Measurements from ENCODE around the gene MEF2D.

MEF2D gene

DNA sequence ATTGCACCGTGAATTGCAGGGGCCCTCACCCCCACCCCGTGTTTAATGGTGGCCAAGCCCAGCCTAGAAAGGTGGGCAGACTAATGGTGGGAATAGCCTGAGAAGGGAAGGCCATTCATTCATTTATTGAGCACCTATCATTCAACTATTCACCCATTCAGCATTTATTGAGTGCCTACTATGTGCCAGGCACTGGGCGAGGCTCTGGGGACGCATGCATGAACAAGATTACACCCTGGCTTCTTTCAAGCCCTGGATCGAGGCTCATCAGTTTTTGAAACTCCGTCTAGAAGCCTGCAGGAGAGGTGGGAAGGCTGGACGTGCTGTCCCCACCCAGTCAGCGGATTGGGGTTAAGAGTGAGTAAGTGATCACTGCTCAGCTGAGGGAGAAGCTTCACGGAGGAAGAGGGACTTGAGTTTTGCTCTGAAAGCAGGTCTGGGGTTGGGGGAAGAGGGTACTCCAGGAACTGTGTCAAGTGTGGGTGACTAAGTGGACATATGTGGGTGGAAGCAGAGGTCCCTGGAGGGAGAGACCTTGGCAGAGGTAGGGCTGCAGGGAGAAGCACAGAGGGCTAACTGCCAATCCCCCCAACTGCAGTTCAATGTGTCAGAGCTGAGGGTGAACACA is 35.6 kb downstream of the MEF2D start:
- no peak for DNase-seq

DNA sequence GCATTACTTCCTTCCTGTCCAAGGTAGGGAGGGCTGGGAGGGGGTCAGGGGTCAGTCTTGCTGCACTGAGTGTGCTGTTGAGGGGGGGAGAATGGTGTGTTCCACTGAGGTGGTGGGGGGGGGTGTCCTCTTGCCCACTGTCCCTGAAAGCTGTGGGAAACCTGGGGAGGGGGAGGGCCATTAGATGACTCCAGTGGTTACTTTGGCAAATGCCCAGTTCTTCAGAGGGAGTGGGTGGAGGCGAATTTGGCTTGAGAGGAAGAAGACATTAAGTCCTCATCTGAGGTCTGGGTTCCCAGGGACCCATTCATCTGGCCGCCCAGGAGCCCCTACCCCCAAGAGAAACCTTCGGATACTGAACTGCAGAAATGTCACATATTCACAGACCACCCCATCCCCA is 36.2 kb downstream of the MEF2D start:
- peak; percentile 14 for DNase-seq

- DNase-seq = no peak
These were observed 36.7 kb downstream of the MEF2D start for GRCh38 chr1:156463874-156464273.

- DNase-seq = no peak
These were observed 37.4 kb downstream of the MEF2D start for GRCh38 chr1:156462954-156463795.

DNA sequence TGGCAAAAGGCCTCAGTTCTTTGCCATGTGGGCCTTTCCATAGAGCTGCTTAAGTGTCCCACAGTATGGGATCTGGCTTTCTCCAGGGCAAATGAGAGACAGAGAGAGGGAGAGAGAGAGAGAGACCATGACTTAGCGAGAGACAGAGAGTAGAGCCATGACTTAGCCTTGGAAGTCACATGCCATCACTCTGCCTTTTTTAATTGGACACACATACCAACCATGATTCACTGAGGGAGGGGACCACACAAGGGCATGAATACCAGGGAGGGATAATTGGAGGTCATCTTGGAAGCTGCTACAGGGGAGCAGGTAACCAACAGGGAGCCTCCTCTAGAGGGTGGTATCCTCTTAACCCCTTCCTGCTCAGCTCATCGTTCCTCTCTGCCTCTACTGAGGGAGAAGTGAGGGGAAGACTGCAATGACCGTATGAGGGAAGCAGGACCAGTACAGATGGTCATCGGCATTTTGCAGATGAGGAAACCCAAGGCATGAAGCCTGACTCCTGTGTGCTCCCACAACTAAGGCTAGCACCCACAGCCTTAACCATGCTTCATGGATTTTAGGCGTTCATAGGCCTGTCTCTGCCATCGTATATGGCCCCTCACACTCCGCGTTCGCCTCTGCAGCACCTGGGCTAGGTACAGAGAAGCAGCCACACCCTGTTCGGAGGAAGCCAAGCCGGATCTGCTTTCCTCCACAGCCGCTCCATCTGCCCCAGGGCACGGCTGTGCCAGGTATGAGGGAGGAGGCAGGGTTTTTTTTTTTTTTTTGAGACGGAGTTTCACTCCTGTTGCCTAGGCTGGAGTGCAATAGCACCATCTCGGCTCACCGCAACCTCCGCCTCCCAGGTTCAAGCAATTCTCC is 38.6 kb downstream of the MEF2D start:
- no peak for DNase-seq

DNA sequence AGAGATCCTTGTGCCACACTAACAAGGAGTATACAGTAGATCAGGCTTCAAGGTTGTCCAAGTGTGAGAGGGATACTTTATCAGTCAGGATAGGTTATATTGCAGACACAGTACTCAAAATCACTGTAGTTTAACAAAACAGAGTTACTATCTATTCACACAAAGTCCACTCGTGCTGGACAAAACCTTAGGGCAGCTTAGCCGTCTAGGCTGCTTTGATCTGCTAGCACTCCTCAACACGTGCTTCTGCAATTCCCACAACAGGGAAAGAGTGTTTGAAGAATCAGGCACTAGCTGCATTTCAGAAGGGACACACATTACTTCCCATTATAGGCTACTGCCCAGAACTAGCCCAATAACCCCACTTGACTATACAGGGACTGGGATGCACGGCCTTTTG is 39.5 kb downstream of the MEF2D start:
- no peak for DNase-seq

DNA sequence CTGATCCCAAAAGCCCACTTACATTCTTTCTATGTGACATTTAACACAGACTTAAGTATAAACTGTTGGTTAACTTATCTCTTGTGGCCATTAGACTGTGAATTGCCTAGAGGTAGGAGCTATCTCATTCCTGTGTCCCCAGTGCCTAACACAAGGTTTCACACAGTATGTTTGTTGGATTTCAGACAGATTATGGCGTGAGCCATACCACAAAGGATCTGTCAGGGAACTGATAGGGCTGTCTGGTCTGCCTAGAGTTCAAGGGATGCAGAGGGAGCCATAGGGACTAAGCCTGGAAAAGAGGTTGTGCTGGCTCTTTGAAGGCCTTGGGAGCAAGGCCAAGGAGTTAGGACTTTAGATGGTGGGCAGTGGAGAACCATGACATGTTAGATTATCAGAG is 40.0 kb downstream of the MEF2D start:
- peak; percentile 95 for DNase-seq

- no peak for DNase-seq
These were observed 42.4 kb downstream of the MEF2D start for GRCh38 chr1:156458181-156458503.

- DNase-seq = peak; percentile 99
These were observed 43.7 kb downstream of the MEF2D start for GRCh38 chr1:156456625-156457465.

DNA sequence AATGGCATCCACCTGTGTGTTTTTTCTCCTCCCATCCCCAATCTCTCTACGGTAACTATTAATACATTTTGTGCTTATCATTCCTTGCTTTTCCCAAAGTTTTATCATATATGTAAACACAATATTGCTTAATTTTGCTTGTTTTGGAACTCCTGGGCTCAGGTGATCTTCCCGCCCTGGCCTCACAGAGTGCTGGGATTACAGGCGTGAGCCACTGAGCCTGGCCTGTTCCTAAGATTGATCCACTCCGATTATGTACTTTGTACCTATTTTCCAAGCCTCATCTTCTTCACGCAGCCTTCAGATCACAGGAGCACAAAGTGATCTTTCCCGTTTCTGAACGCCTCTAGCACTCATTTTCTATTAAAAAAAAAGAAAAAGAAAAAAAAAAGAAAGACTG is 45.2 kb downstream of the MEF2D start:
- DNase-seq = no peak

GRCh38 chr1:156452907-156453306 is 47.7 kb downstream of the MEF2D start:
- DNase-seq = no peak

- DNase-seq = no peak
These were observed 48.9 kb downstream of the MEF2D start for GRCh38 chr1:156451505-156452160.

- no peak for DNase-seq
These were observed 52.2 kb downstream of the MEF2D start for GRCh38 chr1:156448134-156448967.

DNA sequence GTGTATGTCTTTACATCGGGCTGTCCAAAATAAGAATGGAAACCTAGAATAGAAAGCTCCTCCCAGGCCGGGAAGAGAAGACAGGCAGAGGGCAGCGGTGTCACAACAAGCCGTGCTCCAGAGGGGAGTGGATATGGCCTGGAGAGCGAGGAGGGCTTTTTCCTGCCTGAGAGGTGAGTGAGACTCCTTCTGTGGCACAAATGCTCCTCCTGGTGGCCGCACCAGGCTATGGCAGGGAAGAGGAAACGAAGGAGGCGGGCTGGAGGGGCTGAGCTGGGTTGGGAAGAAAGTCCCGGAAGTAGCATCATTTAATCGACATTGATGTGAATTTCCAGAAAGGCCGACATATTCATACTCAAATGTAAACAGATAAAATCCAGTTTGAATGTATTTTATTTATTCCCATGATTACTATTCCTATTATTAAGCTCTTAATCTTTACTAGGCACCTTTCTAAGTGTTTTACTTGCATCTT is 54.7 kb downstream of the MEF2D start:
- DNase-seq = peak; percentile 81

DNA sequence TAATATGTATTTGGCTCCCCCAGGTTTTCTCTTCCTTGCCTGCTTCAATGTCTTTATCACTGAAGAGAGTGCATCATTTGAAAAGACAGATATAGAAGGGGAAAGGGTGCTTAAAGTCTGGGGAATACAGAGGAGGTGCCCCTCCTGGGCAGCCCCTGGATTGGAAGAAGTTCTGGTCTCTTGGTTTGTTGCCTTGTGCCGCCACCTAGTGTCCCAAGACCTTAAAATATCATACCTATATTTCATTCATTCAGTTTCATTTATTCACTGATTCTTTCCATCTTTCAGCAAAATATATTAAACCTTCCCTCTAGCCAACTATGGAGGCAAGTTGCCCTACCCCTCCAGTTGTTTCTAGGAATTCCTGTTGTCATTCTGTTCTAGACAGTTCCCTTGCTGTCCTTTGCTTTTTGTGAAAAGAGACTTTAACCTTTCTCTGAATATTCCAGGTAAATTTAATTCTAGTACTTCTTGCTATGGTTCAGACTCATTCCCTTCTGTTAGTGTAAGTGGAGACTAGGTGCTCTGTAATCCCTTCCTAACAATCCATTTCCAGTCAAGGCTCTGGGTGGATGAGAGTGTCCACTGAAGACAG is 56.1 kb downstream of the MEF2D start:
- DNase-seq = peak; percentile 52

DNA sequence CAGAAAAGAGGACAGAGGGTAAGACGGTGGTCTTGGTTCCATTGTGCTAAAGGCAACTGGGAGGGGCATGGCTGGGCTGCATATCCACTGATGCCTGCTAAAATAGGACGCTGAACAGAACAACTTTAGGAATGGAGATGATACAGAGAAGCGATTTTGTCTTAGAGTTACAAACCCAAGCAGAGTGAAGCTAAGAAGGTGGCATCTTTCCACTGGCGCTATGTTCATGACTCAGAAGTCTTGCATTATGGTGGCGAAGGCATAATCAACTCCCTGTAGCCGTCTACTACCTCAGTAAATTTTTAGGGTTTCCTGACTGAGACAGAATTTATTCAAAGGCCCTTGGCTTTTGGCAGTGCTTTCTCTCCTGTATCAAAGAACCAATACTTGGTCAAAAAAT is 57.3 kb downstream of the MEF2D start:
- DNase-seq = no peak

GRCh38 chr1:156440654-156441437 is 59.7 kb downstream of the MEF2D start:
- no peak for DNase-seq

DNA sequence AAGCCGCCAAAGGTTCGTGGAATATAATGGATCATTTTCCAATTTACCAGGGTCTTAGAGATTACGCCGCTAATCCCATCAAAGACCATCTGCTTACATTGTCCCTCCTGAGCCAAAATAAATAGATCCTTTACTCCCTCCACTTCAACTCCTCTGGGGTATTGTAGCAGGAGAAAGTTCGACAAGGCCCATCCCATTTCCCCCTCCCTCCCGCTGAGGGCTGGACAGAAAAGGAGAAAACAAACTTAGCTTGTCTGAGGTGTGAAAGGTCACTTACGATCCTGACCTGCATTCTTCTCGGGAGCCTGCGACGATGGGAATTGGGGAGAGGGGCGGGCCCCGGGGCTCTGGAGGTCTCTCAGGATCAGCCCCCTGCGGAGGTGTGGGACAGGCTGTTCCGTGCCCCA is 60.8 kb downstream of the MEF2D start:
- DNase-seq = no peak

- no peak for DNase-seq
These were observed 61.4 kb downstream of the MEF2D start for GRCh38 chr1:156439036-156439776.

All from hematopoietic multipotent progenitor cell treated with erythropoietin and hydrocortisone succinate and interleukin-3 and kit ligand, for 8 days (in vitro differentiated cells).